H9 (cell line): ENCODE results near the gene SLK. TPM values are rescaled to one million over a fixed set of nuclear protein-coding genes. Genes with fewer than 3 reads are reported as not detected.

ENCODE experiments used
- DNase-seq: peaks from one replicate; pipeline ENCODE4 v3.0.0-alpha.2; 2017
- H2AFZ ChIP-seq: one replicate; pipeline ENCODE4 v1.6.1; 2013; ENCODE audit warnings: mild to moderate bottlenecking, low read length, control low read depth, moderate library complexity
- H2AK5ac ChIP-seq: 2 replicates; pipeline ENCODE4 v1.6.1; 2013; ENCODE audit warnings: low read length, control low read depth, mixed read lengths; ENCODE audit not compliant: insufficient read length
- H2BK120ac ChIP-seq: one replicate; pipeline ENCODE4 v1.6.1; 2013; ENCODE audit warnings: low read depth, mild to moderate bottlenecking, low read length, control low read depth, inconsistent platforms; ENCODE audit not compliant: poor library complexity, severe bottlenecking
- H2BK12ac ChIP-seq: 2 replicates; pipeline ENCODE4 v1.6.1; 2013; ENCODE audit warnings: low read length, control low read depth, mixed read lengths, low read depth; ENCODE audit not compliant: insufficient read length
- H2BK15ac ChIP-seq: 2 replicates; pipeline ENCODE4 v1.6.1; 2013; ENCODE audit warnings: low read depth, low read length, control low read depth
- H2BK20ac ChIP-seq: one replicate; pipeline ENCODE4 v1.6.1; 2013; ENCODE audit warnings: low read depth, mild to moderate bottlenecking, low read length, control low read depth, inconsistent platforms; ENCODE audit not compliant: poor library complexity, severe bottlenecking
- H2BK5ac ChIP-seq: 2 replicates; pipeline ENCODE4 v1.6.1; 2013; ENCODE audit warnings: low read length, control low read depth, mixed read lengths; ENCODE audit not compliant: insufficient read length
- H3K14ac ChIP-seq: 2 replicates; pipeline ENCODE4 v1.6.1; 2013; ENCODE audit warnings: low read length, control low read depth; ENCODE audit not compliant: insufficient read depth
- H3K18ac ChIP-seq: 2 replicates; pipeline ENCODE4 v1.6.1; 2013; ENCODE audit warnings: low read depth, mild to moderate bottlenecking, mixed read lengths, low read length, control low read depth; ENCODE audit not compliant: insufficient read length
- H3K23ac ChIP-seq: 2 replicates; pipeline ENCODE4 v1.6.1; 2013; ENCODE audit warnings: low read length, control low read depth, mixed read lengths, low read depth; ENCODE audit not compliant: insufficient read length
- H3K23me2 ChIP-seq: 2 replicates; pipeline ENCODE4 v1.6.1; 2013; ENCODE audit warnings: low read depth, mild to moderate bottlenecking, mixed read lengths, low read length, control low read depth; ENCODE audit not compliant: insufficient read length, poor library complexity, severe bottlenecking
- H3K27ac ChIP-seq: 2 replicates; pipeline ENCODE4 v1.5.1; 2013; ENCODE audit warnings: low read length, control low read depth, mixed read lengths, low read depth; ENCODE audit not compliant: insufficient read length
- H3K27me3 ChIP-seq: 2 replicates; pipeline ENCODE4 v1.6.1; 2013; ENCODE audit warnings: low read length, control low read depth, inconsistent platforms; ENCODE audit not compliant: insufficient read depth
- H3K4ac ChIP-seq: 2 replicates; pipeline ENCODE4 v1.6.1; 2013; ENCODE audit warnings: low read depth, mild to moderate bottlenecking, control low read depth, inconsistent platforms, low read length, moderate library complexity
- H3K4me1 ChIP-seq: 2 replicates; pipeline ENCODE4 v1.6.1; 2013; ENCODE audit warnings: low read length, control low read depth, inconsistent platforms; ENCODE audit not compliant: insufficient read depth
- H3K4me2 ChIP-seq: 2 replicates; pipeline ENCODE4 v1.6.1; 2013; ENCODE audit warnings: low read length, control low read depth, mixed read lengths; ENCODE audit not compliant: insufficient read length, insufficient read depth
- H3K56ac ChIP-seq: 2 replicates; pipeline ENCODE4 v1.6.1; 2013; ENCODE audit warnings: low read depth, mild to moderate bottlenecking, mixed read lengths, low read length, control low read depth; ENCODE audit not compliant: insufficient read length
- H3K79me1 ChIP-seq: 2 replicates; pipeline ENCODE4 v1.6.1; 2013; ENCODE audit warnings: low read depth, mild to moderate bottlenecking, moderate library complexity, low read length, control low read depth, inconsistent platforms; ENCODE audit not compliant: insufficient read depth, poor library complexity, severe bottlenecking
- H3K79me2 ChIP-seq: 2 replicates; pipeline ENCODE4 v1.6.1; 2013; ENCODE audit warnings: low read length, control low read depth, inconsistent platforms; ENCODE audit not compliant: insufficient read depth
- H3K9ac ChIP-seq: 2 replicates; pipeline ENCODE4 v1.6.1; 2013; ENCODE audit warnings: low read length, control low read depth, mixed read lengths; ENCODE audit not compliant: insufficient read length; ENCODE audit errors: extremely low read depth
- H3K9me3 ChIP-seq: one replicate; pipeline ENCODE4 v1.6.1; 2013; ENCODE audit warnings: low read depth, low read length, inconsistent platforms; ENCODE audit not compliant: control insufficient read depth
- H3T11ph ChIP-seq: one replicate; pipeline ENCODE4 v1.6.1; 2013; ENCODE audit warnings: mild to moderate bottlenecking, low read length, control low read depth, inconsistent platforms
- H4K20me1 ChIP-seq: one replicate; pipeline ENCODE4 v1.6.1; 2013; ENCODE audit not compliant: control insufficient read depth, insufficient read length, insufficient read depth
- H4K5ac ChIP-seq: 2 replicates; pipeline ENCODE4 v1.6.1; 2013; ENCODE audit warnings: low read depth, mild to moderate bottlenecking, mixed read lengths, low read length, control low read depth; ENCODE audit not compliant: insufficient read length
- H4K8ac ChIP-seq: replicated peaks from 2 replicates; pipeline ENCODE4 v1.6.1; 2013; ENCODE audit warnings: low read length, control low read depth, mixed read lengths, low read depth; ENCODE audit not compliant: insufficient read length
- H4K91ac ChIP-seq: 2 replicates; pipeline ENCODE4 v1.6.1; 2013; ENCODE audit warnings: low read depth, mild to moderate bottlenecking, moderate library complexity, mixed read lengths, low read length, control low read depth; ENCODE audit not compliant: insufficient read length
- H3K27ac Mint-ChIP-seq, 3 experiments: 2 replicates in 2 of 3; 3 replicates in 1 of 3; pipeline ENCODE4 v1.8.0; 2020 to 2021; ENCODE audit warnings: mixed read lengths in 3 of 3, mild to moderate bottlenecking in 1 of 3, moderate library complexity in 1 of 3
- H3K27me3 Mint-ChIP-seq: 2 replicates; pipeline ENCODE4 v1.8.0; 2021; ENCODE audit warnings: low read depth, mild to moderate bottlenecking, moderate library complexity, mixed read lengths
- H3K36me3 Mint-ChIP-seq, 3 experiments: 2 replicates in 2 of 3; 3 replicates in 1 of 3; pipeline ENCODE4 v1.8.0; 2020 to 2021; ENCODE audit warnings: low read depth in 3 of 3, mixed read lengths in 3 of 3; ENCODE audit not compliant: insufficient read depth in 1 of 3
- H3K4me1 Mint-ChIP-seq, 2 experiments: 2 replicates each; pipeline ENCODE4 v1.8.0; 2020; ENCODE audit warnings: mixed read lengths in 2 of 2
- H3K4me3 Mint-ChIP-seq, 2 experiments: 2 replicates in 1 of 2; 3 replicates in 1 of 2; pipeline ENCODE4 v1.8.0; 2020 to 2021; ENCODE audit warnings: mild to moderate bottlenecking in 2 of 2, mixed read lengths in 2 of 2, moderate library complexity in 1 of 2
- H3K9me3 Mint-ChIP-seq, 2 experiments: 2 replicates in 1 of 2; 3 replicates in 1 of 2; pipeline ENCODE4 v1.8.0; 2020; ENCODE audit warnings: mild to moderate bottlenecking in 2 of 2, mixed read lengths in 2 of 2, moderate library complexity in 1 of 2
- CTCF ChIP-seq: fragments of 200-600 bp; sonication (generic); conservative IDR thresholded peaks from 3 replicates; pipeline ENCODE4 v1.8.0; 2021; ENCODE audit warnings: antibody characterized with exemption, mild to moderate bottlenecking
- WGBS: extraction: QIAGEN DNeasy Blood & Tissue Kit; methylation state at CpG from one replicate; pipeline ENCODE4 v1.1.7; 2013; ENCODE audit warnings: missing lambda C conversion rate, low lambda C conversion rate, mixed read lengths; ENCODE audit not compliant: insufficient read length; ENCODE audit errors: extremely low coverage; 5-methylcytosine and 5-hydroxymethylcytosine counted together
- total RNA-seq: library from RNA; stranded (reverse); gene quantifications from 2 replicates; pipeline ENCODE4 v1.2.1, GENCODE V29; 2021

SLK gene
- total RNA-seq, 1 experiment from 2014 or later: 21.0 TPM

GRCh38 chr10:104025524-104025923, 58.6 kb downstream of the SLK start:
- no CpG with 5 or more reads among the region's 5 CpGs for WGBS
- Histone ChIP-seq H3K4ac (no peak overlapping the region), H3K27ac (no peak overlapping the region), H3K23me2 (no peaks in the 10 kb centered on the region), H3K56ac (no peak overlapping the region), H2BK5ac (no peak overlapping the region), H4K20me1 (no peaks in the 10 kb centered on the region), H2AK5ac (no peak overlapping the region), H3K18ac (no peak overlapping the region), H3K79me1 (no peaks in the 10 kb centered on the region), H2BK120ac (no peak overlapping the region), H4K91ac (no peak overlapping the region), H2BK12ac (no peak overlapping the region), H3K9ac (no peak overlapping the region), H3K27me3 (no peaks in the 10 kb centered on the region), H2BK20ac (no peak overlapping the region), H2BK15ac (no peak overlapping the region), H4K8ac (no peak overlapping the region), H2AFZ (no peak overlapping the region), H4K5ac (no peak overlapping the region), H3K14ac (no peak overlapping the region), H3K9me3 (no peaks in the 10 kb centered on the region), H3K23ac (no peak overlapping the region), H3T11ph (no peak overlapping the region), H3K4me1 (no peaks in the 10 kb centered on the region), H3K4me2 (no peak overlapping the region), H3K79me2 (no peaks in the 10 kb centered on the region)
- H3K27ac Mint-ChIP-seq: no peak overlapping the region
- no peak for DNase-seq
- peaks cover 6 to 11% of the 10 kb centered on the region in 2 experiments for H3K4me1 Mint-ChIP-seq
- no peaks in the 10 kb centered on the region for H3K27me3 Mint-ChIP-seq
- peaks cover 2 to 35% (median 14%) of the 10 kb centered on the region in 3 experiments; a peak in 5 of 7 replicates for H3K36me3 Mint-ChIP-seq
- no peak overlapping the region for H3K4me3 Mint-ChIP-seq
- no peaks in the 10 kb centered on the region for H3K9me3 Mint-ChIP-seq
- TF ChIP-seq CTCF: no peak
